DOHH2 (cell line): ENCODE results near the gene COA8.

Experiments
- CTCF ChIP-seq: fragments of 200-600 bp; sonication (generic); IDR thresholded peaks from one replicate; pipeline ENCODE4 v1.5.1; 2014; ENCODE audit warnings: antibody characterized with exemption, mild to moderate bottlenecking, low read depth, low read length; ENCODE audit not compliant: poor library complexity, severe bottlenecking
- EZH2phosphoT487 ChIP-seq: fragments of 200-600 bp; sonication (generic); IDR thresholded peaks from 2 replicates; pipeline ENCODE4 v1.6.1; 2017; ENCODE audit warnings: borderline replicate concordance, mild to moderate bottlenecking, antibody characterized with exemption, low read length, moderate library complexity, mixed read lengths

DNA sequence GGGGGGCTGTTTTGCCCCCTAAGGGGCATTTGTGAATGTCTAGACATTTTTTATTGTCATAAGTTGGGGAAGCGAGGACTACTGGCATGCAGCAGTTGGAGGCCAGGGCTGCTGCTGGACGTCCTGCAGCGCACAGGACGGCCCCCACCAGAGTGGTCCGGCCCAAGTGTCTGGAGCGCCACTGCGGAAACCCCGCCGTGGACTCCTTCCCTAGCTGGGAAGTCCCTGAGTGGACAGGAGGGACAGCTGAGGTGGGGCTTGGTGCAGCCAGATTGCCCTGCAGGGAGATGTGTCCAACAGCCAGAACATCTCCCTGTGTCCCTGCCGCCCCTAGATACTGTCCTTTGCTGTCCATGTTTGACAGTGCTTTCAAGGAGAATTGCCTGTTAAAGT lies 45.6 kb upstream of the COA8 start:
- TF ChIP-seq EZH2phosphoT487, result no peak
- TF ChIP-seq CTCF, result no peak
